Trophoblast cell (in vitro differentiated cells and primary cell): ENCODE results near the gene VSIR.

Source experiments
- DNase-seq, 2 donors: peaks; one replicate each; pipeline ENCODE4 v3.0.0-alpha.2; 2016
- H2AFZ ChIP-seq: 2 replicates; pipeline ENCODE4 v1.6.1; 2013; ENCODE audit warnings: low read length, moderate library complexity, mild to moderate bottlenecking; ENCODE audit not compliant: insufficient read depth, poor library complexity
- H2AK5ac ChIP-seq: 2 replicates; pipeline ENCODE4 v1.6.1; 2013; ENCODE audit warnings: mild to moderate bottlenecking, low read length
- H2BK120ac ChIP-seq: 2 replicates; pipeline ENCODE4 v1.6.1; 2013; ENCODE audit warnings: low read length, mild to moderate bottlenecking, moderate library complexity; ENCODE audit not compliant: insufficient read depth, poor library complexity
- H2BK12ac ChIP-seq: 2 replicates; pipeline ENCODE4 v1.6.1; 2013; ENCODE audit warnings: mild to moderate bottlenecking, low read length, moderate library complexity
- H2BK5ac ChIP-seq: 2 replicates; pipeline ENCODE4 v1.6.1; 2013; ENCODE audit warnings: low read length, low read depth, moderate library complexity, mild to moderate bottlenecking; ENCODE audit not compliant: poor library complexity
- H3K14ac ChIP-seq: 2 replicates; pipeline ENCODE4 v1.6.1; 2013; ENCODE audit warnings: mild to moderate bottlenecking, low read length
- H3K18ac ChIP-seq: 2 replicates; pipeline ENCODE4 v1.6.1; 2013; ENCODE audit warnings: mild to moderate bottlenecking, low read length
- H3K23ac ChIP-seq: 2 replicates; pipeline ENCODE4 v1.6.1; 2013; ENCODE audit warnings: low read length
- H3K27ac ChIP-seq: 2 replicates; pipeline ENCODE4 v1.5.1; 2013; ENCODE audit warnings: low read depth, mild to moderate bottlenecking, inconsistent platforms, low read length, moderate library complexity
- H3K27me3 ChIP-seq: 2 replicates; pipeline ENCODE4 v1.6.1; 2013; ENCODE audit warnings: inconsistent platforms, mild to moderate bottlenecking, low read length, moderate library complexity; ENCODE audit not compliant: insufficient read depth
- H3K36me3 ChIP-seq, 2 experiments: 1 replicate in 1 of 2; 2 replicates in 1 of 2; pipeline ENCODE4 v1.6.1; 2013; ENCODE audit warnings: low read length in 2 of 2, mild to moderate bottlenecking in 2 of 2, moderate library complexity in 1 of 2; ENCODE audit not compliant: insufficient read depth in 2 of 2, control insufficient read depth in 1 of 2
- H3K4ac ChIP-seq: 2 replicates; pipeline ENCODE4 v1.6.1; 2013; ENCODE audit warnings: low read depth, mild to moderate bottlenecking, low read length, moderate library complexity
- H3K4me1 ChIP-seq, 2 experiments: 1 replicate in 1 of 2; 2 replicates in 1 of 2; pipeline ENCODE4 v1.6.1; 2013; ENCODE audit warnings: low read length in 2 of 2, mild to moderate bottlenecking in 2 of 2, moderate library complexity in 1 of 2; ENCODE audit not compliant: insufficient read depth in 2 of 2, control insufficient read depth in 1 of 2
- H3K4me2 ChIP-seq: 2 replicates; pipeline ENCODE4 v1.6.1; 2013; ENCODE audit warnings: inconsistent platforms, mild to moderate bottlenecking, low read length, moderate library complexity
- H3K4me3 ChIP-seq: 2 replicates; pipeline ENCODE4 v1.5.1; 2013; ENCODE audit warnings: mild to moderate bottlenecking, low read depth, low read length, inconsistent platforms
- H3K79me1 ChIP-seq: one replicate; pipeline ENCODE4 v1.6.1; 2013; ENCODE audit warnings: low read length
- H3K79me2 ChIP-seq: 2 replicates; pipeline ENCODE4 v1.6.1; 2013; ENCODE audit warnings: low read length, mild to moderate bottlenecking; ENCODE audit not compliant: control insufficient read depth, insufficient read depth, poor library complexity
- H3K9ac ChIP-seq: 2 replicates; pipeline ENCODE4 v1.6.1; 2013; ENCODE audit warnings: mild to moderate bottlenecking, low read length
- H3K9me3 ChIP-seq: 2 replicates; pipeline ENCODE4 v1.6.1; 2013; ENCODE audit warnings: low read depth, mild to moderate bottlenecking, control low read depth, inconsistent platforms, low read length; ENCODE audit not compliant: insufficient read depth
- H4K12ac ChIP-seq: 2 replicates; pipeline ENCODE4 v1.6.1; 2013; ENCODE audit warnings: low read depth, mild to moderate bottlenecking, low read length, moderate library complexity
- H4K8ac ChIP-seq: 2 replicates; pipeline ENCODE4 v1.6.1; 2013; ENCODE audit warnings: low read depth, mild to moderate bottlenecking, low read length, moderate library complexity
- H4K91ac ChIP-seq: one replicate; pipeline ENCODE4 v1.6.1; 2013; ENCODE audit warnings: low read depth, mild to moderate bottlenecking, low read length, moderate library complexity
- WGBS: extraction: QIAGEN DNeasy Blood & Tissue Kit; methylation state at CpG from one replicate; pipeline ENCODE4 v1.1.7; 2013; ENCODE audit warnings: missing lambda C conversion rate; ENCODE audit not compliant: insufficient read length, insufficient coverage; ENCODE audit errors: extremely low coverage; 5-methylcytosine and 5-hydroxymethylcytosine counted together

The VSIR gene

DNA sequence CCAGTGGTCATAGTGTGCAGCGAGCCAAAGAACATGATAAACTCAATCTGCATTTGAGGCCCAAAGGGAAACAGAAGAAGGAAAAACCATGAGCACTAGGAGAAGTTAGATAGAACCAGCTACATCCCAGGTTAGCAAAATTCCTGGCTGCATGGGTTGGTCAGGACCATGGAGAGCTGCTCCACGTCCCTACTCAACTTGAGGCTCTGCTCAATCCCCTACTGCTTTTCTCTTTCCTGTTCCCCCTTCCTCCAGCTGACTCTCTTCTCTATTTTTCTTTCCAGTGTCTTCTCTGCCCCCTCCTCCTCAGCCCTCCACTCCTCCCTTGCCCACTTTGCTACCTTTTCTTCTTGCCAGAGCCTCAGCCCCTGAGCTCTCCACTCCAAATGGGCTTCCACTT, 21.9 kb upstream of the VSIR start:
- Histone ChIP-seq H3K27me3 (no peaks in the 10 kb centered on the region), H2AK5ac (no peak overlapping the region), H3K36me3 (no peaks in the 10 kb centered on the region), H3K18ac (no peak overlapping the region), H2AFZ (no peak overlapping the region), H3K4me1 (no peaks in the 10 kb centered on the region), H2BK5ac (no peak overlapping the region), H2BK120ac (no peak overlapping the region), H3K23ac (no peak overlapping the region), H3K14ac (no peak overlapping the region), H4K8ac (no peak overlapping the region), H3K4me3 (no peak overlapping the region), H3K9me3 (peaks cover 2% of the 10 kb centered on the region), H3K79me2 (no peaks in the 10 kb centered on the region), H4K12ac (no peak overlapping the region), H3K9ac (no peak overlapping the region), H3K4me2 (no peak overlapping the region), H2BK12ac (no peak overlapping the region), H4K91ac (no peak overlapping the region), H3K79me1 (no peaks in the 10 kb centered on the region), H3K4ac (no peak overlapping the region), H3K27ac (no peak overlapping the region)
- peak in 1 of 2 donors; percentile 51 for DNase-seq
- no CpG with 5 or more reads among the region's 2 CpGs for WGBS

DNA sequence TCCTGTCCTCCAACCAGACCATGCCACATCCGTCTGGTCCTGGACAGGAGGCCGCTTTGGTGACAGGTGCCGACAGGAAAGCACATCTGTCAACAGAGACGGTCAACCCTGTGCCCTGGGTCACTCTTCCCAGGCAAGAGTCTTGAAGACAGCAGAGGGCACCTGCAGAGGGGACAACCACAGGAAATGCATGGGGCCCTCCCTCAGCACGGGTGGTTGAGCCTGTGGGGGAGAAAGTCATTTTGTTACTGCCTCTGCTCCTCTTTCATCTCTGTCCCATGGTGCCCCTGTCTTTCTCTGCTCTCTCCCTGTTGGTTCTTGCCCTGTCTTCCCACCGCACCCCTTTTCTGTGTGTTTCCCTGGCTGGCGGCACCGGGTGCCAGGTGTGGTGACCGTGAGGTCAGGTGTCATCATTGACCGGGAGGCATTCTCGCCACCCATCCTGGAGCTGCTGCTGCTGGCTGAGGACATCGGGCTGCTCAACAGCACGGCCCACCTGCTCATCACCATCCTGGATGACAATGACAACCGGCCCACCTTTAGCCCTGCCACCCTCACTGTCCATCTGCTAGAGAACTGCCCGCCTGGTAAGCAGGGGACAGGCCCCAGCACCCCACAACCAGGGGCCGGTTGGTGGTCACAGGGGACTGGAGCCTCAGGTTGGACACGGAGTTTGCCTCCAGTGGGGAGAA, 17.6 kb upstream of the VSIR start:
- Histone ChIP-seq H3K79me1 (no peaks in the 10 kb centered on the region), H2BK120ac (no peak overlapping the region), H3K9me3 (peaks cover 4% of the 10 kb centered on the region), H3K36me3 (no peaks in the 10 kb centered on the region), H3K4me1 (no peaks in the 10 kb centered on the region), H3K4me2 (no peak overlapping the region), H3K79me2 (no peaks in the 10 kb centered on the region), H3K4ac (no peak overlapping the region), H3K14ac (no peak overlapping the region), H3K27me3 (no peaks in the 10 kb centered on the region), H3K4me3 (no peak overlapping the region), H3K18ac (no peak overlapping the region), H2BK5ac (no peak overlapping the region), H4K91ac (no peak overlapping the region), H2AK5ac (no peak overlapping the region), H2BK12ac (no peak overlapping the region), H3K9ac (no peak overlapping the region), H2AFZ (no peak overlapping the region), H3K23ac (no peak overlapping the region), H4K12ac (no peak overlapping the region), H3K27ac (no peak overlapping the region), H4K8ac (no peak overlapping the region)
- WGBS = no CpG with 5 or more reads among the region's 17 CpGs
- DNase-seq = no peak

DNA sequence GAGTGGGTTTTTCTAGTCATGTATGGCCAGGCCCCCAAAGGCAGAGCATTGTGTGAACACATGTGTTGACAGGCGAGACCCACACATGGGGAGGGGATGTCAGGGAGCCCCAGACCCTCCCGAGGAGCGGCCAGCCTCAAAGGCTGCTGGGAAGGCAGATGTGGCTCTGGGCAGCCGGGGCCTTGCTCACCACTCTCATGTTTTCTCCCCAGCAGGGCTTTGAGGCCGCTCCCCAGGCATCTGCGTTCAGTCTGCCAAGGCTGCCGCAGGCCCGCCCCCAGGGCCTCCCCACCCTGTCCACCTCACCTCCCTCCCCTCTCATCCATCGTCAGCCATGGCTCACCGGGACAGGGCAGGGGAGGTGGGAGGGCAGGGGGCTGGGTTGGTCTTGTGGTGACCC, 16.6 kb upstream of the VSIR start:
- no peak overlapping the region for H3K4ac ChIP-seq
- no peaks in the 10 kb centered on the region for H3K27me3 ChIP-seq
- no peak overlapping the region for H3K18ac ChIP-seq
- no CpG with 5 or more reads among the region's 10 CpGs for WGBS
- no peak overlapping the region for H3K14ac ChIP-seq
- H2BK5ac ChIP-seq = no peak overlapping the region
- H3K23ac ChIP-seq = no peak overlapping the region
- H3K79me1 ChIP-seq = no peaks in the 10 kb centered on the region
- H3K36me3 ChIP-seq = no peaks in the 10 kb centered on the region
- no peak overlapping the region for H3K4me2 ChIP-seq
- H3K27ac ChIP-seq = no peak overlapping the region
- H2BK12ac ChIP-seq = no peak overlapping the region
- DNase-seq = no peak
- H2AK5ac ChIP-seq = no peak overlapping the region
- H3K79me2 ChIP-seq = no peaks in the 10 kb centered on the region
- H2AFZ ChIP-seq = no peak overlapping the region
- peaks cover 4% of the 10 kb centered on the region for H3K9me3 ChIP-seq
- no peak overlapping the region for H3K4me3 ChIP-seq
- no peak overlapping the region for H4K8ac ChIP-seq
- no peaks in the 10 kb centered on the region for H3K4me1 ChIP-seq
- no peak overlapping the region for H3K9ac ChIP-seq
- no peak overlapping the region for H4K91ac ChIP-seq
- no peak overlapping the region for H2BK120ac ChIP-seq
- no peak overlapping the region for H4K12ac ChIP-seq

DNA sequence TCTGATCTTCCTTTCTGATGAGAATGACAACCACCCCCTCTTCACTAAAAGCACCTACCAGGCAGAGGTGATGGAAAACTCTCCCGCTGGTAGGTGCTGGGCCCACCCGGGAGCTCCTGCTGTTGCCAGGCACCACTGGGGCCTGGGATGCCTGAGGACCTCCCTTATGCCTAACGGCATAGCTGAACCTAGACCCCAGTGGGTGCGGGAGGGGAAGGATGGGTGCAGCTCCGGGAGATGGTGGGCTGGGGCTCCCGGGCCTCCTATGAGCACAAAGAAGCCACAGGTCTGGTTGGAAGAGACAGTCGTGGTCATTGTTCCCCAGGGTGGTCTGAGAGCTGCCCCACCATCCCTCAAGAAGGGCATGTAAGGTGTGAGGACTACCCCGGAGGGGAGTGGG, 15.6 kb upstream of the VSIR start:
- no peak for DNase-seq
- no peak overlapping the region for H3K23ac ChIP-seq
- H3K4me1 ChIP-seq = no peaks in the 10 kb centered on the region
- H4K8ac ChIP-seq = no peak overlapping the region
- H3K79me1 ChIP-seq = no peaks in the 10 kb centered on the region
- H2AK5ac ChIP-seq = no peak overlapping the region
- H4K12ac ChIP-seq = no peak overlapping the region
- H3K79me2 ChIP-seq = no peaks in the 10 kb centered on the region
- H3K9me3 ChIP-seq = peaks cover 4% of the 10 kb centered on the region
- H3K18ac ChIP-seq = no peak overlapping the region
- H3K27me3 ChIP-seq = no peaks in the 10 kb centered on the region
- H3K4ac ChIP-seq = no peak overlapping the region
- H3K9ac ChIP-seq = no peak overlapping the region
- H3K36me3 ChIP-seq = no peaks in the 10 kb centered on the region
- WGBS = no CpG with 5 or more reads among the region's 8 CpGs
- H2BK120ac ChIP-seq = no peak overlapping the region
- no peak overlapping the region for H2BK12ac ChIP-seq
- H2AFZ ChIP-seq = no peak overlapping the region
- no peak overlapping the region for H3K4me3 ChIP-seq
- no peak overlapping the region for H2BK5ac ChIP-seq
- H3K4me2 ChIP-seq = no peak overlapping the region
- H4K91ac ChIP-seq = no peak overlapping the region
- H3K27ac ChIP-seq = no peak overlapping the region
- no peak overlapping the region for H3K14ac ChIP-seq
